Esophagus squamous epithelium (tissue), 4 donors: ENCODE measurements around the gene TFF1.

Experiments used
- POLR2A ChIP-seq, 4 donors: fragments of 450-650 bp; IDR thresholded peaks; one replicate each; pipeline ENCODE4 v1.6.1; 2017; ENCODE audit warnings: antibody characterized with exemption in 4 of 4, mild to moderate bottlenecking in 4 of 4, moderate library complexity in 3 of 4
- TF ChIP-seq, protein P1 (sequence below), 6 experiments: fragments of 450-650 bp in 4 of 6; fragments of 200-600 bp in 2 of 6; sonication (generic) in 2 of 6; IDR thresholded peaks; one replicate each; pipeline ENCODE4 v1.5.1; 2016 to 2019; ENCODE audit warnings: antibody characterized with exemption in 6 of 6, mild to moderate bottlenecking in 4 of 6, moderate library complexity in 4 of 6

DNA sequence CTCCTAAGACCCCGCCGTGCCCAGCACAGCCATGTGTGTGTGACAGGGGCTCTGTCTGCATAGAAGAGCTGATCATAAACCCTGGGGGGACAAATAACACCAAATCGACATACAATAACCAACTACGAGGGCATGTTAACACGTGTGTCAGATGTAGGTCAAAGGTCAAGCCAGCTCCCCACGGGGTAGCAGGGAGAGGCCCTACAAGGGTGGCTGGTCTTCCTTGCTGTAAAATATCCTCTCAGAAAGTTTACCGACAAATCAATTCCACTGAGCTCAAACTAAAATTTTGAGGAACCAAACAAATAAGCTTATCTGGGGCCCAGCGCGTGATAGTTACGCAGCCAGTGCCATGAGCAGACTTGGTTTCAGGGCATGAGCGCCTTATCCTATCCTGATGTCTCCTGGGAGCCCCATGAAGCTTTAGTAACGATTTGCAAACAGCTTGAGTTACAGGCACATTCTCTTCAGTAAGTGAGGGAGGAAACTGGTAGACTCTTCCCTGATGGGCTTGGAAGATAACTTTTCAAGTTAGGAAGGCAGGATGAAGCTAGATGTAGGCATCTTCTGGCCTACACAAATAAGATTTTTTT, 32.2 kb upstream of the TFF1 start:
- TF ChIP-seq, protein P1, sequence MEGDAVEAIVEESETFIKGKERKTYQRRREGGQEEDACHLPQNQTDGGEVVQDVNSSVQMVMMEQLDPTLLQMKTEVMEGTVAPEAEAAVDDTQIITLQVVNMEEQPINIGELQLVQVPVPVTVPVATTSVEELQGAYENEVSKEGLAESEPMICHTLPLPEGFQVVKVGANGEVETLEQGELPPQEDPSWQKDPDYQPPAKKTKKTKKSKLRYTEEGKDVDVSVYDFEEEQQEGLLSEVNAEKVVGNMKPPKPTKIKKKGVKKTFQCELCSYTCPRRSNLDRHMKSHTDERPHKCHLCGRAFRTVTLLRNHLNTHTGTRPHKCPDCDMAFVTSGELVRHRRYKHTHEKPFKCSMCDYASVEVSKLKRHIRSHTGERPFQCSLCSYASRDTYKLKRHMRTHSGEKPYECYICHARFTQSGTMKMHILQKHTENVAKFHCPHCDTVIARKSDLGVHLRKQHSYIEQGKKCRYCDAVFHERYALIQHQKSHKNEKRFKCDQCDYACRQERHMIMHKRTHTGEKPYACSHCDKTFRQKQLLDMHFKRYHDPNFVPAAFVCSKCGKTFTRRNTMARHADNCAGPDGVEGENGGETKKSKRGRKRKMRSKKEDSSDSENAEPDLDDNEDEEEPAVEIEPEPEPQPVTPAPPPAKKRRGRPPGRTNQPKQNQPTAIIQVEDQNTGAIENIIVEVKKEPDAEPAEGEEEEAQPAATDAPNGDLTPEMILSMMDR (IDR thresholded peaks at IDR 0.05), result no peak
- no peak for TF ChIP-seq POLR2A (IDR thresholded peaks at IDR 0.05)
